Measurements from ENCODE around the gene PHIP.

PHIP gene

GRCh38 chr6:79066828-79067227 lies 11.2 kb downstream of the PHIP start:
- no peak for DNase-seq

DNA sequence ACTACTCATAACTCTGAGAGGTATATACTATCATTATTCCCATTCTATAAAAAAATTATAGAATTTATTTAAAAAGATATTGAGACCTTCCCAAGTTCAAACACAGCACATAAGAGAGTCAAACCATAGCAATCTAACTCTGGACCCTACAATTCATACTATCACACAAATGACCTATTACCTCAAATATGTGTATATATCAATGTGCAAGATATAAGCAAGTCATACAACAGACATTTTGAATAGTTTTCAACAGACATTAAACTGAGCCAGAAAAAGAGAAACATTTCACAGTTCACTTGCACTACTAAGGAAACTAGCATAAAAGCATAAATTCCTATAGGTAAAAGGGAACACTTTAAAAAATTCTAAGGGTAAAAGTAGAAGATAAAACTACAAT lies 11.7 kb downstream of the PHIP start:
- no peak for DNase-seq

DNA sequence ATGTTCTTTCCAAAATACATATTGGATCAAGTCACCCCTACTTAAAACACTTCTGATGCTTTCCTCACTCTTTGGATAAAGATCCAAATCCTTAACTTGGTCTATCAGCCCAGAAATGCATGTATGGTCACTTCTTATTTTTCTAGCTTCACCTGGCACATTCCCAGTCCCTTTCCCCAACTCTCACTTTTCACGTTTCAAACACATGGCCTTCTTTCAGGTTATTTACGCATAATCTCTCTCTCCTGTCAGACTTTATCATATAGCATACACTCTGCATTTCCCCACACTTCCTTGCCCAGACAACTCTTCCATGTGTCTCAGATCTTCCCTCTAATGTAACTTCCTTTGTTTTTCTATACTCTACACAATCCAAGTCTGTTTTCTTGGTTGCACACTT lies 12.8 kb downstream of the PHIP start:
- no peak for DNase-seq

GRCh38 chr6:79064635-79065034 lies 13.4 kb downstream of the PHIP start:
- DNase-seq = no peak

DNA sequence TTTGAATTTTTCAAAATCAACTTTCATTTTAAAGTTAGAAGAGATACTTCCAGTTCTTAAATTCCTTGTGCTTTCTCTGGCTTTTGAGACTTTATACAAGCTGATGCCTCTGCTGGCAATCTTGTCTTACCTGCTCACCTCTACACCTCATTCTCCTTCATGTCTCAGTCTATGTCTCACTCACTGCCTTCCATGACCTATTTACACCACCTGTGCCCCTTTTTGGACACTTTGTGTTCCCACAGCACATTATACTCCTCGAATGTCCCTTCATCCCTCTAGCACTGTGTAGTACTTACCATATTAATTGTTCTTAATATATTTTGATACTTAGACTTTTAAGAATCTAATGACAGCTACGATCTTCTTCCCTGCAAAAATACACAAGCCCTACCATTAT lies 15.3 kb downstream of the PHIP start:
- DNase-seq = no peak

DNA sequence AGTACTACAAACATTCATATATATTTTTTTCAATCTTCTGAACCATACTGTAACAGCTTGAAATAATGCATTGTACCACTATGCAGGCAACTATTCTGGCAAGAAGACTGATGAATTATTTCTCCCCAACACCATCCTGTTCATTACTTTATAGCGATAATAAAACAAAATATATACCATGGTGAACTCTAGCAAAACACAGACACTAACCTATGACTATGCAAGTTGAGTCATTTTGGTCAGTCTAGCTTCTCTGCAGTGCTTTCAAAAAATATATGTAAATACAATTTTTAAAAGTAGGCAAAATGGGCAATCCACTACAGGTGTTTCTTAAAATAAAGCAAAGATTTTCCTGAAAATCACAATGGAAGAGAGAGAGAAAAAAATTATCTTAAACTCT lies 20.3 kb downstream of the PHIP start:
- no peak for DNase-seq

DNA sequence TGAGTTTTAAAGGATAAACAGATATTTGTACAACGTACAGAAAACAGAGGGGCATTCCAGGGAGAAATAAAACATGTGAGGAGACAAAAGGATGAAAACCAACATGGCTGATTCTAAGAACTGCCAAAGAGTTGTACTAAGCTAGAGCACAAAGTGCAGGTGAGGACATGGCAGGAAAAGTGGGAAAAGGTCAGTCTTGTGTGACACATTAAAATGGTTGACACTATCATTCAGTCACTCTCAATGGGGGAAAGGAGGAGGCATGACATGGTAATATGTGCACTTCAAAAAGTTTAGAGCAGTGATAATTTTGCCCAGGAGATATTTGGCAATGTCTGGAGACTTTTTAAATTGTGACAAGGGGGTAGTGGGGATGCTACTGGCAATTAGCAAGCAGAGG lies 21.8 kb downstream of the PHIP start:
- no peak for DNase-seq

GRCh38 chr6:79048611-79049010 lies 29.4 kb downstream of the PHIP start:
- DNase-seq = no peak

GRCh38 chr6:79047072-79047471 lies 31.0 kb downstream of the PHIP start:
- DNase-seq = no peak

GRCh38 chr6:79045966-79046365 lies 32.1 kb downstream of the PHIP start:
- no peak for DNase-seq

DNA sequence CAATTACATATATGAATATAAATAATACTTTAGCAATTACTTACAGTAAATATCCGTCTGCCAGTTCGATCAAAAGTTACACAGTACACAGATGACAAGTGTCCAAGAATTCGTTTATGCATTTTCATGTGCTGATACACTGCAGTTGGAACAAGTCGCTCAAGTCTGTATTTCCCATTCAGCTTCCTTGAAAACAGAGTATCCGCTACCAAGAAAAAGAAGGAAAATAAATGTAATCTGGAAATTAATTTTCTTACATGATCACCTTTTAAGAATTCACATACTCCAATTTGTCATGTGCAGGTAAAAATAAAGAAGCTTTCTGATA lies 35.3 kb downstream of the PHIP start:
- DNase-seq = no peak

DNA sequence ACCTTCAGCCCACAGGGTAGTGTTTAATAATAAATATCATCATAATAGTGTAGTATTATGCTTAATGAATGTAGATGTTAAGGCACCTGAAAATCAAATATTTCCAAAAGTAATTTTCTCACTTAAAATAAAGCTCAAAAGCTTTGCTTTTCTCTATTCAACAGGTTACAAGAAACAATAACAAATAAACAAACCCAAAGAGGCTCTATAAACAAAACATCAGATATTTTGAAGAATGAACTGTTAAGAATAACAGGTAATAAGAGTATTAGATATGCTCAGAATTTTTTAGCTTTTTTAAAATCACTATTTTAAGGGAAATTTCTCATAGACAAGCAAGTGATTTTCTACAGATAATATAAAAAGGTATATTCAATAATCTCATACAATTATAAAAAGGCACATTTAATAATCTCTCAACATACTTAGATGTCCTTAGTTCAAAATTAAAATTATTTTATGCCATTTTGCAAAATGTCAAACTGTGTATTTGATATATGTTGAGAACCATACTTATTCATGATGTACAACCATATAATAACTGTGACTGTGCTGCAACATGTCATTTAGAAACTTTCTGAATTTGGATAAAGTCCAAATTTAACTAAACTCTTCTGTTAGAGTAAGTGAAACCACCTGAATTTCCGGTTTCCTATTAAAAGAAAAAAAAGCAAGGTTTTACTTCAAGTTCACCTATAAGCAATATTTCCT lies 35.8 kb downstream of the PHIP start:
- DNase-seq = no peak

DNA sequence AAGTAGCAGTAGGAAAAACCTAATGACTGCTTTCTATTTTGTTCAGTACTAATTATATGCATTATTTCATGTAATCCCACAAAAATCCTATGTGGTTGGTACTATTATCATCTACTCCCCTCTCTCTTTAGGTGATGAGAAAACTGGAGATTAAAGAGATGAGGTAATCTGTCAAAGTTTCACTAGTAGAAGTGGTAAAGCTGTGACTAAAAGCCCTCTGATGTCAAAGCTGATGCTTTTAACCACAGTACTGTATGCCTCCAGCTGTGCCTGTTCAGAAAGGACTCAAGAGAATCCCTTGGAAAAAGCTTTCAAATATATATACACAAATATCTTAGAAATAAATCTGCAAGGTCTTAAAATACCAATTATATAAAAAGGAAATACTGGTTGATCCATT lies 38.0 kb downstream of the PHIP start:
- DNase-seq = no peak

DNA sequence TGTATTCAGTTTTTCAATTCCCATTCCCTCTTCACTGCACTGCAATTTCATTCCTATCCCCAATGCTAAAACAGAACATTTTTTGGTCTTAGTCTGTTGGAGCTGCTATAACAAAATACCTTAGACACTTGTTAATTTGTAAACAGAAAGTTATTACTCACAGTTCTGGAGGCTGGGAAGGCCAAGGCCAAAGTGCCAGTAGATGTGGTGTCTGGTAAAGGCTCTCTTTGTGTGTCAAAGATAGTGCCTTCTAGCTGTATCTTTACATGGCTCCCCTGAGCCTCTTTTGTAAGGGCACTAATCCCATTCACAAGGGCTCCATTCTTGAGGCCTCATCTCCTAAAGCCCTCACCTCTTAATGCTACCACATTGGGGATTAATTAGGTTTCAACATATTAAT lies 40.0 kb downstream of the PHIP start:
- no peak for DNase-seq

- no peak for DNase-seq
These were observed 43.2 kb downstream of the PHIP start for GRCh38 chr6:79034865-79035264.

DNA sequence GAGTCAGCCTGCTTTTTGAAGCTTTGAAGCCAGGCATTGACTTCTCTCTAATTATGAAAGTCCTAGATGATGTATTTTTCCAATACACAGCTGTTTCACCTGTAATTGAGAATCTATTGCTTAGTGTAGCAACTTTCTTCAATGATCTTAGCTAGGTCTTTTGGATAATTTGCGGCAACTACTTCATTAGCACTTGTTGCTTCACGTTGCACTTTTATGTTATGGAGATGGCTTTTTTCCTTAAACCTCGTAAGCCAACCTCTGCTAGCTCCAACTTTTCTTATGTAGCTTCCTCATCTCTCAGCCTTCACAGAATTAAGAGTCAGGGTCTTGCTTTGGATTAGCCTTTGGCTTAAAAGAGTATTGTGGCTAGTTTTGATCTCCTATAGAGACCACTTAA lies 44.8 kb downstream of the PHIP start:
- DNase-seq = no peak

- DNase-seq = no peak
These were observed 46.0 kb downstream of the PHIP start for GRCh38 chr6:79031821-79032590.

DNA sequence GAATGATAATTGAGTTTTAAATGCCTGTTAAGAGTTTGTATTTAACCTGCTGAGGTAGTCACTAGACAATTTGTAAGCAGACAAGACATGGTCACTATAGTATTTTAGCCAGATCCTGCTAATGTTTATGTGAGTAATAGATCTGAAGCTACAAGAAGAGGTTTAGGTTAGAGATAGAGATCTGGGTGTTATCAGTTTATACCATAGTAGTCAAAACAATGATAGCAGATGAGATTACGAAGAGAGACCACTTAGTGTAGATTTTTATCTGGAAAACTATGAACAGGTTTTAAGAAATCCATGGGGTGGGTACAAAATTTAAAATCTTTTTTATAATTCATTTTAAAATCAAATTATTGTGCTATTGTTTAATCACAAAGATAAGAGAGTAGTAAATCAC lies 47.5 kb downstream of the PHIP start:
- DNase-seq = no peak

DNA sequence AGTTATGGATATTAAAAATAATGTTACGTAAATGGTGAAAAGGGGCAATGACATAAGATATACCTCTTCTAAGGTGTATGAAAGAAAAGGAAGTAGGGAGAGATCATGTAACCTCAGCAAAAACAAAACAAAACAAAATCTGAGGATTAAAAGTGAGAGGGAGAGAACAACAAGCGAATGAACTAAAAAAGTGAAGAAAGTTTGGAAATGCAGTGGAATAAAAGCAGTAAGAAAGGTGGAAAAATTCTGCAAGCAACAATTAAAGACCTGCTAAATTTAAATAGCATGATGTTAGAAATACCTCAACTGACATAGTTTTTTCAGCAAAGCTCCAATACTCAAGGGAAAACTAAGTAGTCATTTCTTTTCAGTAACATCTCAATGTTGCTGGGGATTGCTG lies 48.0 kb downstream of the PHIP start:
- no peak for DNase-seq

GRCh38 chr6:79028641-79029314 lies 49.3 kb downstream of the PHIP start:
- no peak for DNase-seq

DNA sequence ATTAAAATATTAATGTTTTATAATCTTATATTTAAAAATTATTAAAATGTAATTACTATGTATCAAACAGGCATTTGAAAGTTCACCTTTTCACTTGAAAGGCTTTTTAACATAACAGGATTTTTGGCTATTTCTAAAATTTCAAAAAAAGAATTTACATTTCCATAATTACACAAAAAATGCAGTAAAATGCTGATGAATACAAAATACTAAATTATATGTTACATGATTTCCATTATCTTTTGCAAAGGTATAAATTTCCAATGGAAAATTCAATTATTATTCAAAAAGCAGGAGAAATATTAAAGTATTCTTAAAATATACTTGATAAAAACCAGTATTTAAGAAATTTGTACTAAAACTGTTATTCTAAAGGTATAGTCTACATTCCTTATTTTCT lies 66.1 kb downstream of the PHIP start:
- DNase-seq = no peak

DNA sequence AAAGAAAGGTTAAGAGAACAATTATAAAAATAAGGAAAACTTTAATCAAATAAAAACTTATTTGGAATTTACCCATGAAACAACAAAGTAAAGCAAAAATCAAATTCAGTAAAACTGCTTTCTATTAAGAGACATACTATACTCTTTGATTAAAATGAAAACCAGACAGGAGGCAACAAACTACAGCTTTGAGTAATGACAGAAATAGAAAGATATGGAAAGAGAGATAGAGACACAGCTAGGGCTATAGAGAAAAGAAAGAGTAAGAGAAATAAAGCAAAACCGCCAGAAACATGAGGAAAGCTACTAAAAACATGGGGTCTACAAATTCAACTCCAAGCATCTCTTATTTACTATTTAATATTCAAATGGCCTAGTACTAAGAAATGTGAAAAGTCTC lies 67.6 kb downstream of the PHIP start:
- DNase-seq = no peak

GRCh38 chr6:79009819-79010218 lies 68.2 kb downstream of the PHIP start:
- no peak for DNase-seq

GRCh38 chr6:79005497-79005896 lies 72.6 kb downstream of the PHIP start:
- no peak for DNase-seq

Measured in NCI-H524 treated with DMSO at 0.1 percent for 48 hours (cell line).